ENCODE measurements around the gene FGGY.

GRCh38 chr1:59545830-59546229 is 248.9 kb downstream of the FGGY start:
- TF ChIP-seq CTCF (IDR thresholded peaks at IDR 0.05) = no peak
- no peak for TF ChIP-seq POLR2AphosphoS5 (IDR thresholded peaks at IDR 0.05)
- no peak for TF ChIP-seq POLR2A (IDR thresholded peaks at IDR 0.05; ENCODE audit: low read depth)
- no peak for TF ChIP-seq EP300 (IDR thresholded peaks at IDR 0.05)

Measured in esophagus muscularis mucosa (tissue), 4 donors.